A549 (cell line): ENCODE data around the gene PRPF31. TPM values are rescaled to one million over a fixed set of nuclear protein-coding genes. Genes with fewer than 3 reads are reported as not detected.

Source experiments
- ATAC-seq, 2 experiments: fragments of 200-7000 bp in 1 of 2; fragments of >200 bp in 1 of 2; cut with Nextera tagmentation in 1 of 2; cut with Tn5 transposase in 1 of 2; 3 replicates each; pipeline versions ENCODE4 v1.8.0 to v1.9.1; 2018 to 2020; ENCODE audit warnings: mild to moderate bottlenecking in 1 of 2, moderate library complexity in 1 of 2
- CTCF ChIA-PET: fragments of 300-600 bp; sonication (Branson Sonifier 250); formaldehyde crosslinking; extraction: SDS; loops from one replicate; lab custom pipeline; 2021; ENCODE audit warnings: antibody characterized with exemption, inconsistent platforms; lab: Yijun Ruan, JAX
- POLR2A ChIA-PET: fragments of 350-600 bp; formaldehyde crosslinking; extraction: SDS; loops from one replicate; lab custom pipeline; 2021; ENCODE audit warnings: antibody characterized with exemption, inconsistent platforms; lab: Yijun Ruan, JAX
- DNase-seq, 2 experiments: peaks; one replicate each; pipeline versions ENCODE4 v3.0.0 to v3.0.0-alpha.2; 2011 to 2016; ENCODE audit warnings: low read depth in 1 of 2, low spot score in 1 of 2
- FAIRE-seq: peaks from 2 replicates; lab custom pipeline; 2011; peaks lifted over from hg19 to GRCh38; lab: Jason Lieb, UNC
- H3K27ac ChIP-seq, 2 experiments: fragments of >200 bp; sonication (Bioruptor Twin); formaldehyde crosslinking; 3 replicates each; pipeline ENCODE4 v1.5.1; 2016 to 2017
- H3K4me1 ChIP-seq: fragments of >200 bp; sonication (Bioruptor Twin); formaldehyde crosslinking; 3 replicates; pipeline ENCODE4 v1.6.1; 2016
- H3K4me2 ChIP-seq: fragments of >200 bp; sonication (Bioruptor Twin); formaldehyde crosslinking; 3 replicates; pipeline ENCODE4 v1.6.1; 2016
- H3K4me3 ChIP-seq: fragments of >200 bp; sonication (Bioruptor Twin); formaldehyde crosslinking; 3 replicates; pipeline ENCODE4 v1.5.1; 2016
- H3K9me3 ChIP-seq: fragments of >200 bp; sonication (Bioruptor Twin); formaldehyde crosslinking; 3 replicates; pipeline ENCODE4 v1.6.1; 2016
- BHLHE40 ChIP-seq: IDR thresholded peaks from 2 replicates; pipeline ENCODE4 v1.6.1; 2012; ENCODE audit warnings: low read depth, low read length, inconsistent platforms
- CBX8 ChIP-seq: fragments of 200-600 bp; sonication (generic); IDR thresholded peaks from 2 replicates; pipeline ENCODE4 v1.6.1; 2016
- CTCF ChIP-seq: fragments of >200 bp; sonication (Bioruptor Twin); formaldehyde crosslinking; IDR thresholded peaks from 3 replicates; pipeline ENCODE4 v1.5.1; 2016
- EP300 ChIP-seq, 2 experiments: fragments of >200 bp; sonication (Bioruptor Twin); formaldehyde crosslinking; IDR thresholded peaks; 2 replicates in 1 of 2; 3 replicates in 1 of 2; pipeline ENCODE4 v1.6.1; 2016 to 2017
- FOSB ChIP-seq: fragments of 250-450 bp; sonication (Bioruptor Pico); IDR thresholded peaks from 2 replicates; pipeline ENCODE4 v1.5.0; 2020; ENCODE audit warnings: mild to moderate bottlenecking, moderate library complexity
- FOSL2 ChIP-seq, 2 experiments: fragments of 450-650 bp in 1 of 2; fragments of >200 bp in 1 of 2; sonication (Bioruptor Twin) in 1 of 2; formaldehyde crosslinking; IDR thresholded peaks; 2 replicates each; pipeline versions ENCODE4 v1.5.0 to v1.6.1; 2016 to 2020; ENCODE audit warnings: mild to moderate bottlenecking in 1 of 2, moderate library complexity in 1 of 2
- FOXS1 ChIP-seq: fragments of 250-450 bp; sonication (Bioruptor Pico); IDR thresholded peaks from 2 replicates; pipeline ENCODE4 v1.5.0; 2020; ENCODE audit warnings: mild to moderate bottlenecking, moderate library complexity
- GATA3 ChIP-seq: IDR thresholded peaks from 2 replicates; pipeline ENCODE4 v1.6.1; 2012; ENCODE audit warnings: borderline replicate concordance
- HDAC2 ChIP-seq: fragments of 200-600 bp; sonication (generic); IDR thresholded peaks from 2 replicates; pipeline ENCODE4 v1.6.1; 2016
- HES2 ChIP-seq: fragments of >200 bp; sonication (Bioruptor Twin); formaldehyde crosslinking; IDR thresholded peaks from 2 replicates; pipeline ENCODE4 v1.6.1; 2016
- HOXB5 ChIP-seq: fragments of 250-450 bp; sonication (Bioruptor Pico); IDR thresholded peaks from 2 replicates; pipeline ENCODE4 v1.5.0; 2020; ENCODE audit warnings: mild to moderate bottlenecking, moderate library complexity
- JUN ChIP-seq, 2 experiments: fragments of >200 bp; sonication (Bioruptor Twin); formaldehyde crosslinking; IDR thresholded peaks; 2 replicates in 1 of 2; 3 replicates in 1 of 2; pipeline ENCODE4 v1.6.1; 2016 to 2017
- KDM5A ChIP-seq: fragments of 200-600 bp; sonication (generic); IDR thresholded peaks from 2 replicates; pipeline ENCODE4 v1.6.1; 2016; ENCODE audit warnings: antibody characterized with exemption, mild to moderate bottlenecking
- MAFK ChIP-seq: fragments of 450-650 bp; IDR thresholded peaks from 2 replicates; pipeline ENCODE4 v1.6.1; 2014; ENCODE audit not compliant: partially characterized antibody
- MYC ChIP-seq: IDR thresholded peaks from 2 replicates; pipeline ENCODE4 v1.6.1; 2012; ENCODE audit warnings: mild to moderate bottlenecking, inconsistent platforms, low read length, improper control_type of control experiment, borderline replicate concordance
- PBX3 ChIP-seq: IDR thresholded peaks from 2 replicates; pipeline ENCODE4 v1.6.1; 2012
- RAD21 ChIP-seq, 2 experiments: fragments of >200 bp in 1 of 2; sonication (Bioruptor Twin) in 1 of 2; formaldehyde crosslinking in 1 of 2; IDR thresholded peaks in 1 of 2; conservative IDR thresholded peaks in 1 of 2; 2 replicates in 1 of 2; 3 replicates in 1 of 2; pipeline ENCODE4 v1.6.1; 2012 to 2018; ENCODE audit warnings: inconsistent platforms in 1 of 2
- RARB ChIP-seq: fragments of 250-450 bp; sonication (Bioruptor Pico); IDR thresholded peaks from 2 replicates; pipeline ENCODE4 v1.8.0; 2021; ENCODE audit warnings: mild to moderate bottlenecking, moderate library complexity
- RCOR1 ChIP-seq: fragments of 150-350 bp; IDR thresholded peaks from 2 replicates; pipeline ENCODE4 v1.6.1; 2014; ENCODE audit warnings: antibody characterized with exemption, low read length, low read depth
- REST ChIP-seq: fragments of 200-600 bp; sonication (generic); IDR thresholded peaks from 2 replicates; pipeline ENCODE4 v1.6.1; 2016; ENCODE audit warnings: antibody characterized with exemption, mild to moderate bottlenecking, moderate library complexity
- TFCP2L1 ChIP-seq: fragments of 250-450 bp; sonication (Bioruptor Pico); IDR thresholded peaks from 2 replicates; pipeline ENCODE4 v1.5.0; 2021; ENCODE audit warnings: mild to moderate bottlenecking
- ZC3H11A ChIP-seq: fragments of 450-650 bp; IDR thresholded peaks from 2 replicates; pipeline ENCODE4 v1.6.1; 2014; ENCODE audit warnings: antibody characterized with exemption, mild to moderate bottlenecking
- ZNF302 ChIP-seq: fragments of 250-450 bp; sonication (Bioruptor Pico); IDR thresholded peaks from 2 replicates; pipeline ENCODE4 v1.9.0; 2021; ENCODE audit warnings: inconsistent platforms, mild to moderate bottlenecking, moderate library complexity
- WGBS: methylation state at CpG from one replicate; pipeline ENCODE4 v1.1.6; 2017; ENCODE audit errors: missing lambda C conversion rate; 5-methylcytosine and 5-hydroxymethylcytosine counted together
- polyA plus RNA-seq, 4 experiments: library from polyadenylated mRNA; depleted of rRNA in 3 of 4; stranded (reverse); fragments of >200 nt; fragmentation: RNase III in 1 of 4; extraction: RNeasy Plus Mini Kit Qiagen cat#74134 plus additional on column Dnase treatment in 1 of 4; gene quantifications; 2 replicates in 3 of 4; 3 replicates in 1 of 4; pipeline ENCODE4 v1.2.3, GENCODE V29; 2011 to 2017

The PRPF31 gene
- polyA plus RNA-seq, 2 of the 4 experiments (the other 2 are of a cell fraction) = 69.8 to 169 TPM

- H3K4me2 ChIP-seq = no peak overlapping the region
- ATAC-seq (no peak), FAIRE-seq (no peak), DNase-seq (no peak)
- H3K4me3 ChIP-seq = no peak overlapping the region
- 84% methylated on average over 3 of the region's 3 CpGs for WGBS
- TF ChIP-seq HES2 (no peak), CTCF (no peak), ZNF302 (CRISPR knock-in tag) (no peak), ZC3H11A (no peak), MAFK (no peak), MYC (no peak), TFCP2L1 (no peak), EP300 (IDR thresholded peaks at IDR 0.05) (no peak), RCOR1 (no peak), RAD21 (conservative IDR thresholded peaks at IDR 0.05 in 1 of 2, IDR thresholded peaks at IDR 0.05 in 1 of 2) (no peak), CBX8 (no peak), GATA3 (no peak), FOXS1 (CRISPR knock-in tag) (no peak), KDM5A (no peak), RARB (CRISPR knock-in tag) (no peak), REST (no peak), PBX3 (no peak), FOSL2 (IDR thresholded peaks at IDR 0.05) (no peak), FOSL2 (CRISPR knock-in tag; IDR thresholded peaks at IDR 0.05) (no peak), HOXB5 (no peak), HDAC2 (no peak)
- CTCF ChIA-PET = interaction anchor here (0.6 to 2.4 kb wide), 3 partner anchors 9 to 13 kb away, joined by 3 to 8 read pairs (median 4); no protein-coding TSS in a partner anchor
- H3K4me1 ChIP-seq = peaks cover 21% of the 10 kb centered on the region
- H3K9me3 ChIP-seq = no peaks in the 10 kb centered on the region
- POLR2A ChIA-PET = interaction anchor here (2.1 kb wide), 1 partner anchor 20 kb away, joined by 14 read pairs; the partner anchor contains the start of gene CNOT3
- no peak overlapping the region for H3K27ac ChIP-seq
Measured at GRCh38 chr19:54156953-54157352, 41.4 kb downstream of the PRPF31 start.

GRCh38 chr19:54158812-54159351 is 43.3 kb downstream of the PRPF31 start:
- POLR2A ChIA-PET = interaction anchor here (1.0 to 3.0 kb wide), 9 partner anchors 9 to 178 kb away, joined by 3 to 37 read pairs (median 8); partner anchors contain the start of genes CNOT3, MBOAT7, PRPF31 and RPS9
- TF ChIP-seq REST = no peak
- TF ChIP-seq JUN (IDR thresholded peaks at IDR 0.05) = 0 out of 5 replicates have a peak, but pooled peaks of 1 of the 2 experiments have one; percentile 76
- 0 out of 2 replicates have a peak, but pooled peaks have one; percentile 26 for TF ChIP-seq FOSB (CRISPR knock-in tag)
- no peak for TF ChIP-seq BHLHE40
- no peaks in the 10 kb centered on the region for H3K9me3 ChIP-seq
- peak overlapping the region; percentile 97 for H3K4me2 ChIP-seq
- FAIRE-seq = no peak
- 20% methylated on average over 17 of the region's 19 CpGs for WGBS
- peaks cover 27% of the 10 kb centered on the region for H3K4me1 ChIP-seq
- DNase-seq = peak in 1 of 2 experiments; percentile 28
- H3K4me3 ChIP-seq = peak overlapping the region; percentile 55
- 0 out of 6 replicates have a peak, but pooled peaks of 1 of the 2 experiments have one; percentile 0 for ATAC-seq
- peak overlapping the region; percentile 93 to 95 for H3K27ac ChIP-seq
- CTCF ChIA-PET = interaction anchor here (0.6 to 3.9 kb wide), 8 partner anchors 9 to 284 kb away, joined by 3 to 27 read pairs (median 6); partner anchors contain the start of gene MBOAT7
